ENCODE measurements around the gene PNMA8C.

- TF ChIP-seq KDM1A (IDR thresholded peaks at IDR 0.05; ENCODE audit: low read depth) = no peak
- TF ChIP-seq BCL3 (IDR thresholded peaks at IDR 0.05) = no peak
- TF ChIP-seq BHLHE40 (IDR thresholded peaks at IDR 0.05; ENCODE audit: low read depth, low read length) = no peak
- TF ChIP-seq USF2 (IDR thresholded peaks at IDR 0.05) = no peak
- TF ChIP-seq RNF2 (IDR thresholded peaks at IDR 0.05; ENCODE audit: borderline replicate concordance, low read depth) = no peak
- no peak for TF ChIP-seq CBX8 (IDR thresholded peaks at IDR 0.05)
- TF ChIP-seq HOXA7 (CRISPR knock-in tag; IDR thresholded peaks at IDR 0.05) = no peak
- no peak for TF ChIP-seq FOSL2 (IDR thresholded peaks at IDR 0.05)
- no peak for TF ChIP-seq FOSL2 (CRISPR knock-in tag; IDR thresholded peaks at IDR 0.05)
- TF ChIP-seq CTCF (IDR thresholded peaks at IDR 0.05) = no peak
- no peak for TF ChIP-seq CBX2 (IDR thresholded peaks at IDR 0.05; ENCODE audit: borderline replicate concordance, low read depth)
- TF ChIP-seq RAD21 (conservative IDR thresholded peaks at IDR 0.05 in 1 of 2, IDR thresholded peaks at IDR 0.05 in 1 of 2) = no peak
- TF ChIP-seq ZFP36 (IDR thresholded peaks at IDR 0.05; ENCODE audit: borderline replicate concordance, partially characterized antibody) = no peak
- TF ChIP-seq MAX (IDR thresholded peaks at IDR 0.05) = no peak
- no peak for TF ChIP-seq POLR2A (IDR thresholded peaks at IDR 0.05; ENCODE audit: low read length)
Measured at GRCh38 chr19:46453661-46454060, 24.9 kb upstream of the PNMA8C start.
